HT-29 (cell line): Measurements from ENCODE around the gene GRAMD1B. TPM values are rescaled to one million over a fixed set of nuclear protein-coding genes. Genes with fewer than 3 reads are reported as not detected.
"Not testable (repeated sequence)": the region's sequence is repeated elsewhere in the genome, so short reads cannot be mapped to it uniquely, and the experiment has no call there.

Experiments used
- DNase-seq: peaks from one replicate; pipeline ENCODE4 v3.0.0-alpha.2; 2015; ENCODE audit warnings: low spot score
- total RNA-seq: library from RNA; depleted of rRNA; stranded (reverse); fragments of >200 nt; shearing (Covaris generic); gene quantifications from 2 replicates; pipeline ENCODE4 v1.2.3, GENCODE V29; 2014

The GRAMD1B gene
- total RNA-seq, 1 experiment from 2014 or later: 92.4 TPM

GRCh38 chr11:123567466-123567865, 137.4 kb downstream of the GRAMD1B start:
- DNase-seq: no peak

DNA sequence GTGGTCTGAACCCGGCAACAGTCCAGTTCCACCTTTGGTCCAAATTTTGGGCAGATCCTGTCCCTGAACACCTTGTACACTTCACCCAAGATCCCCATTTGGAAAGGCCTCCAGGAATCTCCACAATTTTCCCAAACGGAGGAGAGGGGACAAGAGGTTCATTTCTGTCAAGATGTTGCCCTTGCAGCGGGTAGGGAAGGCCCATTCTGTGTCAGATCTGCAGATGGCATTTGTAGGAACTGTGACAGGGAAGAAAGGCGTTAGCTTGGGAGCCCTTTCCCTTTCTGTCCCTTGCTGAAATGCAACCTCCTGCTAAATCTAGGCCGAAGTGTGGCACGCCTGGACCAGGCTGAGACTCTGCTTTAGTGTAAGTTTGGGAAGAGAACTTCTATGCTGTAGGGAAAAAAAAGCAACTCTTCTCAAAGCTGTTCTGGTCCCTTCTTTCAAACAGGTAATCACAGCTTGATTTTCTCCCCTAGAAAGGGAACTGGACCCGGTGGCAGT, 138.3 kb downstream of the GRAMD1B start:
- DNase-seq: no peak

GRCh38 chr11:123569393-123569792, 139.3 kb downstream of the GRAMD1B start:
- no peak for DNase-seq

- no peak for DNase-seq
These were observed 141.0 kb downstream of the GRAMD1B start for GRCh38 chr11:123570939-123571580.

GRCh38 chr11:123572791-123573190, 142.7 kb downstream of the GRAMD1B start:
- DNase-seq: not testable (repeated sequence)

DNA sequence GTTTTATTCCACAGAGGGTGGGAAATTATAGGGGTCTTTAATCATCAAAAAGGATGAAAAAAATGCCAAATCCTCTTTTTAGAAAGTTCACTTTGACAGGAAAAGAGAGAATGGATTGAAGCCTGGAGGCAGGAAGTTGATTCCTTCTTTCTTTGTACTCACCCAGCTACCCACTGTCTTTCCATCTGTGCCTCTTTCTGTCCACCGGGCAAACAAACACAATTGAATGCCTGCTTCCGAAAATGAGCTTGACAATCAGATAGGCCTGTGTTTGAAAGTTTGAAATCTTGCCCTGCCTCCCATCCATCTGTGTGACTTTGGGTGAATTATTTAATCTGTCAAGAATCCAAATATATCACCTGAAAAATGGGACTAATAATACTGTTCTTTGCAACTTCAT, 143.2 kb downstream of the GRAMD1B start:
- no peak for DNase-seq

- DNase-seq: no peak
These were observed 145.4 kb downstream of the GRAMD1B start for GRCh38 chr11:123575441-123575840.

DNA sequence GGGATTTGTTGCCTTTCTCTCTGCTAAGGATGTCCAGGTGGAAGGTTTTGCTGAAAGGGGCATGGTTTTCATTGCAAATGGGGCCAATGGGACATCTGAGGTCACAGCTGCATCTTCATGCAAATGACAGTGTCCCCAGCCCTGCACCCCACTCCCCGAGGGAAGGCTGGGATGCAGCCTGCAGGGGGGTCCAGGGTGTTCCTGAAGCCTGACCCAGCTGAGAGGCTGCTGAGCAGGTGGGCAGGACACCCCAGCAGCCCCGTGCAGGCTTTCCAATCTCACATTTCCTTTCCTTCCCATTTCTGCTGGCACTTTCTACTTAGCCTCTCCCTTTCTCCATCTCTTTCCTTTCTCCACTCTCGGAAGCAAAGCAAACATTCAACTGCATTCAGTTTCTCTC, 146.0 kb downstream of the GRAMD1B start:
- DNase-seq: no peak

DNA sequence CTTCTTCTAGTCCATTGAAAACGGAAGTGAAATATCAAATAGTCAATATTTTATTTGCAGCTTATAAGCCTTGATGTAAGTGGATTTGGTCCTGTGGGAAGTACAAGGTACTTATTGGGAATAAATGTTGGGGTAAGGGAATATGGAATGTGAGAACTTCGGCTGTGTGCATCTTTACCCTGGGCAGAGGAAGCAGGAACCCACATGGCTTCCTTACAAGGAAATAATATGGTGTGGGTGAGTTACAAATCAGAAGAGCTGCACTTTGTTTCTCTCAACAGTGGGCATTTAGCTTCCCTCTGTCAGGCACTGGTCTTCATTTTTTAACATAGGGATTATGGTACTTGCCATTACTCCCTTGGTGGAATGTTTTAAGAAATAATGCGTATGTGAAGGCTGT, 146.4 kb downstream of the GRAMD1B start:
- no peak for DNase-seq

- peak; percentile 72 for DNase-seq
These were observed 147.1 kb downstream of the GRAMD1B start for GRCh38 chr11:123577081-123577598.

DNA sequence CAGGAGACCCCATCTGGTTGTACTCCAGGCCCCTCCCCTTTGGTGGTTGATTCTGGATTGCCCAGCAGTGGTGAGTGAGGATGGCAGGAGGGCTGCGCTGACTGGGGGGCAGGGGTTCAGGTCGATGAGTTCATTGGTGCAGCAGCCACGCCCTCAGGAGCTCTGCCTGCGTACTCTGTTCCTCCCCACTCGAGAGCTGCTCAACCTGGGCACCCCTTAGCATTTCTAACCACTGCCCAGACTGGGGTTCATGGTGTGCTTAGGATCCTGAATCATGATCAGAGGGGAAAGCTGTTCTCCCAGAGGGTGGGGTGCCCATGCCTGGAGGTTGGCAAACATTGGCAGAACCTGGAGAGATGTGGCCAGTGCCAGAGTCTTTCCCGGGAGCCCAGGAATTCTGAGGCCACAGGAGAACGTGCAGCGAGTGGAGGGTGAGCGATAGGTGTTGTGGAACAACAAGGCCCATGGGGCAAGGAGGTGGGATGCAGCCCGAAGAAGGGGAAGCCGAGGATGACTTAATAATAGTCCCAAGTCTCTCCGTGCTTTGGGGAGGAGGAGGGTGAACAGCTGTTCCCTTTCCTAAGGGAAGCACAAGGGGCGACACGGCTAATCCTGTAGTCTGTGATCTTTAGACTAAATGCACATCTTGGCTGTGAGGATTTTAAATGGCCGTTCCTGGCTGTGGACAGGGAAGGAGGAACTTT, 148.9 kb downstream of the GRAMD1B start:
- DNase-seq: no peak

DNA sequence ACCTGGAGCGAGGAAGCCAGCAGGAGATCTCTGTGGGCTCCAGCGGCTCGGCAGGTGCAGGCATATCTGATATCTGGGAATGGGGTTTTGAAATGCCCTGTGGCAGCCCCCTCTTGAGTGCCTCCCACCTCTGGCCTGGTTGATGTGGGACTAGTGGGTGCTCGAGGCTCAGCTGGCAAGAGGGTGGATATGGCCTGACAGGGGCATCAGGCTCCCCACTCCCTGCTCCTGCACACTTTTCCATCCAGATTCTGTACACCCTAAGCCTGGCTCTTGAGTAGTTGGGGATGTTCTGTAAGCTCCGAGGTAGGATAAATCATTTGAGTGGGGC, 149.4 kb downstream of the GRAMD1B start:
- no peak for DNase-seq

DNA sequence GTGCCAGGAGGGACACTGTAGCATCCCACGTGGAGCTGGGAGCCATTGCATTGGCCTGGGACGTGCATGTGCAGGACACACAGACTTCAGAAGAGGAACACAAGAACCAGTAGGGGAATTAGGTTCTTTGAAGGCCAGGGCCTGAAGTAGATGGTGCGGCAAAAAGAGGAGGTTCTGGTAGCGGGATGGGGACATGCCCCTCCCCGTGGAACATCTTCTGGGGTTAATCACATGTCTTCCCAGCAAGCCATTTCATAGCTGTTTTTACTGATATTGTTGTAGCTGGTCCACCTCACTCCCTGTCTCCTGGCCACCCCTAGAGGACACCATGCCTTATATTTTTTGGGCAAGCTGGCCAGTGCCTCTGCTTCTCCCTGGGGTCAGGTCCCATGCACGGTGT, 150.1 kb downstream of the GRAMD1B start:
- no peak for DNase-seq

- peak; percentile 91 for DNase-seq
These were observed 150.6 kb downstream of the GRAMD1B start for GRCh38 chr11:123580557-123581275.

GRCh38 chr11:123581651-123582399, 151.8 kb downstream of the GRAMD1B start:
- DNase-seq: no peak

DNA sequence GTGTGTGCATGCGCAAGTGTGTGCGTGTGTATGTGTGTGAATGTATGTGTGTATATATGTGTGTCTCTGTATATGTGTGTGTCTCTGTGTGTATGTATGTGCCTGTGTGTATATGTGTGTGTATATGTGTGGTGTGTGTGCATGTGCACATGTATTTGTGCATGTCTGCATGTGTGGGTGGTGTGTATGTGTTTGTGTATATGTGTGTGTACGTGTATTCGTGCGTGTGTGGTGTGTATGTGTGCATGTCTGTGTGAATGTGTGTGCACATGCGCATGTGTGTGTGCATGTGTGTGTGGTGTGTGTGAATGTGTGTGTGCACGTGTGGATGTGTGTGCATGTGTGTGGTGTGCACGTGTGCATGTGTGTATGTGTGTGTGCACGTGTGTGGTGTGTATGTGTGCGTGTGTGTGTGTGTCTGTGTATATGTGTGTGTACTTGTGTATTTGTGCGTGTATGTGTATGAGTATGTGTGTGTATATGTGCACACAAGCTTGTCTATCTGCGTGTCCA, 153.0 kb downstream of the GRAMD1B start:
- no peak for DNase-seq

- DNase-seq: no peak
These were observed 154.1 kb downstream of the GRAMD1B start for GRCh38 chr11:123584186-123584585.

DNA sequence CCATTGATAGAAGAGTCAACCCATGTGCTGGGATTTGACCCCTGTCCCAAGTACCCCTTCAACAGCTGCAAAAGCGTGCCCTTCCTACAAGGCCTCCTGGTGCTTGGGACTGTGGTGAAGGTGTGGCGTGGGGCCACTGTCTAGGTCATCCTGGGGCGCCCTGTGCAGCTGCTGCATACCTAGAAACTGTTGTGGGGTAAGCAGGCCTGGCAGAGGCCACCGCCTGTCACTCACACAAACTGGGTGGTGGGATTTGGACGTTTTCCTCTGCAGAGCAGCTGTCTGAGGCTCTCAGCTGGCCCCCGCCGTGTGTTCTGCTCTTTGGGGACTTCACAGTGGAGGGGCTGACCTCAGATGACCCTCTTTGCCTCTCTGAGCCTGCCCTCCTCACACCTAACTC, 154.7 kb downstream of the GRAMD1B start:
- peak; percentile 21 for DNase-seq

GRCh38 chr11:123585206-123585605, 155.1 kb downstream of the GRAMD1B start:
- peak; percentile 55 for DNase-seq

DNA sequence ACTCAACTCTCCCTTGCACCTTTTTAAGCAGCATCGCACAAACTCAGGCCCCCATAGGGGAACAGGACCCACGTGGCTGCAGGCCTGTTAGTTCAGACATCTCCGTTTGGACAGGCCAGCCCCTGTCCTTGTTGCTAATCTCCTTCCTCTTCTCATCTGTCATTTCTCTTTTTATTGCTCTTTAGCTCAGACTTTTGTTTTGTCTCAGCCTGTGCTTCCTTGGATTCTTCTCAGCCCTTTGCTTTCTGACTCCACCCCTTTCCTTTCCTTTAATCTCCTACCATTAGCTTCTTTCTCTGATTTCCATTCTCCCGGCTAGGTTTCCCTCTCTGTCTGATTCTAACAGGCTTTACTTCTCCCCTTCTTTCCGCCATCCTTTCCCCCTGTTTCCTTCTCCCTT, 155.6 kb downstream of the GRAMD1B start:
- DNase-seq: peak; percentile 37

DNA sequence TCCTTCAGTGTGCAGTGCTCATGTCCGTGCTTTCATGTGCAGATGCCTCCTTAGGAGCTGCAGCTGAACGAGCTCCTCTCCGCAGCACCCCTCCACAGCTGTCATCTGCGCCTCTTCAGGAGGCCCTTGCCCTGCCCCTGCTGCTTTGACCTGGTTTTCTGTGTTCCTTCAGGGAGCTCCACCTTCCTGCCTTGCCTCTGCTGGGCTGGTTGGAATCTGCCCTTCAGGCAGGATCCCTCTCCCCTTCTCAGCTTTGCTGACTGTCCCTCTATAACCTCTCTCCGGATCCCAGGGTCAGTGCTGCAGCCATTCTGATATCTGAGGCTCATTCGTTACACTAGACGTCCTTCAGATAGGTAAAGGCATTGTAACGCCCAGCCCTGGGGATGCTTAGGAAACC, 156.5 kb downstream of the GRAMD1B start:
- DNase-seq: peak; percentile 54
